SW 1271 (cell line): ENCODE measurements around the gene THEMIS.
"Not testable (repeated sequence)": the region's sequence is repeated elsewhere in the genome, so short reads cannot be mapped to it uniquely, and the experiment has no call there.

Experiments used
- DNase-seq, 2 experiments: peaks; one replicate each; lab custom pipeline; 2025; lab: John Stamatoyannopoulos, UW

THEMIS gene

DNA sequence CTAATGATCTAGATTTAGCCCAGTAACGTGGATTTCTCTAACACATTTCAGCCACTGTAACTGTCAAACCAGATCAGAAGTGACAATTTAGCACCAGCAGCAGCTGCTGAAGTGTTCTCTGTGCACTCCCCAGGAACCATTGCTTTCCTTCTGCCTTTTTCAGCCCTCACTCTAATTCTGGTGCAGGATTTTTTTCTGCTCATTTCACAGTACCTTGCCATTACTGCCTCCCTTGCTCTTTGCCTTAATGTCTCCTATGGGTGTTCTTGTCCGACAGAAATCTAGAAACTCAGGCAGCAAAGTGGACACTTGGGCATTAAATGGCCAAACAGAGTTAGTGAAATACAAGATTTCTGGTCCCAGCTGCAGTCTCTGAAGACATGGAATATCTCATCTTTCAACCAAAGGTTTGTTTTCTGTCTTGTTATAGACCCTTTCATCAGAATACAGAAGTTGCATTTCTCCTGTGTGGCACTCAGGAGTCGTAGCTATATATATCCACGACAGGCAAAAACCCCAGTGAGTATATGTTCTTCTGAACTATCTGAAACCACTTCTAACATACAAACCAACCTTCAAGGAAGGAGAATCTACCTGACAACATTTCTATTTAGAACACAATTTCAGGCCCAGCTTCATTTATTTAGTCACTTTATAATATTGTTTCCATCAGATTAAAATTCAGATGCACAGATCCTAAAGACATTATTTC, 92.9 kb downstream of the THEMIS start:
- DNase-seq = no peak

- no peak for DNase-seq
Measured at GRCh38 chr6:127796713-127797112, 104.1 kb downstream of the THEMIS start.

DNA sequence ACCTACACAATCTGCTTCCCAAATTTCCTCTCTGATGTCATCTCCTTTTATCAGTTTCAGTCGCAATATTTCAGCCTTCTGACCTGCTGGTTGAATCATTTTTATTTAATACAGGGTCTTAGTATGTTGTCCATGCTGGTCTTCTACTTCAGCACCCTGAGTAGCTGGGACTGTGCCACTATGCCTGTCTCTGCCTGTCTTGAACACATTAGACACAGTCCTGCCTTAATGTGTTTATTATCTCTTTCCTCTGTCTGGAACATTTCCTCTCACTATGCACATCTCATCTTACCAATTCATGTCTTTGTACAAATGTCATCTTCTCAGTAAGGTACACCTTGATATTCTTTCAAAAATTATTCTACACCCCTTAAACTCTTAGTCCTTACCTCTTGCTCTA, 106.5 kb downstream of the THEMIS start:
- no peak for DNase-seq

GRCh38 chr6:127793396-127793795, 107.5 kb downstream of the THEMIS start:
- DNase-seq = no peak

GRCh38 chr6:127792616-127793015, 108.2 kb downstream of the THEMIS start:
- DNase-seq = no peak

GRCh38 chr6:127791779-127792528, 108.9 kb downstream of the THEMIS start:
- DNase-seq = no peak

- DNase-seq = no peak
Measured at GRCh38 chr6:127790571-127790970, 110.3 kb downstream of the THEMIS start.

- DNase-seq = no peak
Measured at GRCh38 chr6:127786109-127786508, 114.7 kb downstream of the THEMIS start.

GRCh38 chr6:127784468-127784867, 116.4 kb downstream of the THEMIS start:
- no peak for DNase-seq

- not testable (repeated sequence) for DNase-seq
Measured at GRCh38 chr6:127781636-127782272, 119.1 kb downstream of the THEMIS start.

- DNase-seq = no peak
Measured at GRCh38 chr6:127776320-127776719, 124.5 kb downstream of the THEMIS start.

DNA sequence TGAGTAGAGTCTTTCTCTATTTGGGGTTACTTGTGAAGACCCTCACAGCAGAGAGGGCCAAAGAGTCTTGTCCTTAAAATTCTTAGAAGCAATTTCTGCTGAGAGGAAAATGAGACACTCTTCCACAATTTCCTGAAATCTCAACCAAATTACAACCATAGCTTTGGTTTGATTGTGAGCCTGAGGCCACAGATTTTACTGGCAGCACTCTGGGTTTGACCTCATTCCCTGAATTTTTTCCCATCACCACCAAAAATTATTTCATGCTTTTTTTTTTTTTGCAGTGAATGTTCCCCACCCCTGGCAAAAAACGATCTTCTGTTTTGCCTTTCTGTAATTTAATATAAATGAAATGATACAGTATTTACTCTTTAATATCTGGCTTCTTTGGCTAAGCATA, 125.5 kb downstream of the THEMIS start:
- DNase-seq = no peak

DNA sequence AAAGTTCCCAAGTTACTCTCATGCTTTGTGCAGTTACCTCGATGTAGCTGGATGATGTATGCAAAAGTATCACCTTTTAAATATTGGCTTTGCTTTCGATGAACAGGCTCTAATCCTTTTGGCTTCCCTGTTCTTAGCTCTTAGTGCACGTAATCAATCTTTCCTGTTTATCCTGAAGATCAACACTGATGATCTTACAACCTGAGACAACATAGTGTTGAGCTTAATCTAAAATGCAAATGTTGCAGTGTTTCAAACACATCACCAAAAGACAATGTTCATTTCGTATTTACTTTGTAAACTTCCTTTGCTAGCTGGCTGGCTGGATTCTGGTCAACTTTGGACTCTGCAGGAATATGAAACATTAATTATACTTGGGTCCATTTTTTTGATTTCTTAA, 132.1 kb downstream of the THEMIS start:
- no peak for DNase-seq

GRCh38 chr6:127768223-127768622, 132.6 kb downstream of the THEMIS start:
- no peak for DNase-seq

- DNase-seq = no peak
Measured at GRCh38 chr6:127765949-127766348, 134.9 kb downstream of the THEMIS start.

GRCh38 chr6:127762284-127762683, 138.6 kb downstream of the THEMIS start:
- no peak for DNase-seq

DNA sequence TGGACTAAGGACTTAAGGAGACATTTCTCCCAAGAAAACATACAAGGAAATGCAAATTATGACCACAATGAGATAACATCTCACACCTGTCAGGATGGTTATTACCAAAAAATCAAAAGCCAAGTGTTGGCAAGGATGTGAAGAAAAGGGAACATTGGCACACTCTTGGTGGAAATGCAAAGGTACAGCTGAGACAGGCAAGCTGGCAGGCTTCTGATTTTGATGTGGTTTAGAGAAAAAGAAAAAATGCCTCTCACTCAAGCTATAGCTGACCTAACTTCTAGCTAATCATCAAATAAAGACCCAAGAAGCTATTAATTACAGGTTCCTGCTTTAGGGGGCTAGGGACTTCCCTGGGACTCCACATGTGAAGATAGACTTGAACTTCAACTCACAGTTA, 139.8 kb downstream of the THEMIS start:
- DNase-seq = no peak

DNA sequence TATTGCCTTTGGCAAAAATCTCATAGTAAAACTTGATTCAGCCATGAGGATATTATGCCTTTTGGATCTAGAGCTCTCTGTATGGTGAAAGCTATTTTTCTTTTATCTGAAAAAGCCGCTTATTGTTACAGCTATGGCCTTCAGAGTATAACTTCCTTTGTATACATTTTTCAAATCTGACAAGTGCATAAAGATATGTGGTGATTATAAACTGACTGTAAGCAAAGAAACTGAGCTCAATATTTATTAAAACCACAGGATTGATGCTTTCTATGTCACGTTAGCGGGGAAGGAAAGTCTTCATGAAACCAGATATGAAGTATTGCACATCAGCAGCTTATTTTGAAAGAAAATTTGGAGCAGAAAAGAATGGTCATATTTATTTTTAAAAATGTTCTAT, 151.8 kb downstream of the THEMIS start:
- no peak for DNase-seq

DNA sequence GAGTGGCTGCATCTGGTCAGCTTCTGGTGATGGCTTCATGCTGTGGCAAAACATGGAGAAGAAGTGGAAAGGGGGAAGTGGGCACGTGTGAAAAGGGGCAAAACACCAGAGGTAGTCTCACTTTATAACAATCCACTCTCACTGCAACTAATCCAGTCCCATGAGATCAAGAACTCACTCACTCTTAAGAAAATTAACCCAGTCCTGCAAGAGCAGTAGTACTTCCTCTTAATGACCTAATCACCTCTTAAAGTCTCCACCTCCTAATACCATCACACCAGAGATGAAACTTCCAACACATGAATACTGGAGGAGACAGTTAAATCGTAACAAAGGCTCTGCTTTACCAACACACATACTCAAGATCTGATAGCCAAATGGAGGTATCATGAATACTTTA, 152.6 kb downstream of the THEMIS start:
- no peak for DNase-seq

- no peak for DNase-seq
Measured at GRCh38 chr6:127738423-127738822, 162.4 kb downstream of the THEMIS start.

DNA sequence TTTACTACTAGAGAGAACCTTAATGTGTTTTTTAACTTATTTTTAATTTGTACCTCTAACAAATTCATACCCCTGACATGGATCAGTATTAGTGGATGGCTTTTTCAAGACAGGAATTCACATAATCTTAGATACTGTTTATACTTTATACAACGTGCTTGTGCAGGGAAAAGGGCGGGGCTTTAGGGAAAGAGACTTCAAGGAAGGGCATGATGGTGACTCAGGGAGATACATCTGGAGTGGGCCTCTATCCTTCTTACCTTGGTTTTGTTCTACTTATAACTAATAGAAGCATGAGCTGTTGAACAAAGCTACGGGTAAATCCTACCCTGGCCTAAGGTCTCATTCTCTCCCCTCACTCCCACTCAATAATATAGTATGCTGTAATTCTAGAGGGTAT, 163.1 kb downstream of the THEMIS start:
- DNase-seq = no peak

DNA sequence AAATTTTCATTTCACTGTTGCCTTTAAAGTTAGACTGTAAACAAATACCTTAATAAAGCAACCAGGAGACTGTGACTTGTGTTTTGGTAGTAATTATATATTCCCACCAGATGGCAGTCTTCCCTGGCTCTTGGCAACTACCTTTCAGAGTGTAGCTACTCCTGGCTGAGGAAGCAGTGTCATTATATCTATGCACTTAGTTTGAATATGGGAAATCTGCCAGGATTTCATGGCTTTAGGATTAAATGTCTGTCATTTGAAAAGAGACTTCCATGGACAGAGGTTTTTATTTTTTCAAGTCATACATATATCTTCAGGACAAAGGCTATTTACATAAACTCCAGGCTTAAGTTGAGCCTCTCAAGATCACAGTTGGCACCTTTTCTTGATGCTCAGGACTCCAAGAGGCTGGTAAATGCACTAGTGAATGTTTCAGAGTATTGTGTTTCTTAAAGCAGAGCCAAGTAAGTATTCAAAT, 163.8 kb downstream of the THEMIS start:
- peak in 1 of 2 experiments; percentile 71 for DNase-seq

- DNase-seq = no peak
Measured at GRCh38 chr6:127732927-127733326, 167.9 kb downstream of the THEMIS start.
